GM12864 (cell line): ENCODE data around the gene KIF13A.

Source experiments
- DNase-seq: peaks from one replicate; pipeline ENCODE4 v3.0.0-alpha.2; 2011; ENCODE audit warnings: low read depth
- H3K4me3 ChIP-seq: 2 replicates; pipeline ENCODE4 v1.5.1; 2011; ENCODE audit warnings: mild to moderate bottlenecking, low read depth, low read length, control low read depth
- CTCF ChIP-seq: IDR thresholded peaks from 2 replicates; pipeline ENCODE4 v1.5.1; 2011; ENCODE audit warnings: low read depth, mild to moderate bottlenecking, moderate library complexity, low read length, control low read depth, inconsistent platforms; ENCODE audit errors: missing control alignments

The KIF13A gene

GRCh38 chr6:17965397-17965796 is 22.0 kb downstream of the KIF13A start:
- DNase-seq, result no peak
- no peak for TF ChIP-seq CTCF

GRCh38 chr6:17964633-17965032 is 22.8 kb downstream of the KIF13A start:
- no peak for DNase-seq
- no peak overlapping the region for H3K4me3 ChIP-seq
- no peak for TF ChIP-seq CTCF

More at GRCh38 chr6:17965397-17965796, 22.0 kb downstream of the KIF13A start:
- no peak overlapping the region for H3K4me3 ChIP-seq

- TF ChIP-seq CTCF, result no peak
- H3K4me3 ChIP-seq, result no peak overlapping the region
- no peak for DNase-seq
Measured at GRCh38 chr6:17962436-17963031, 24.9 kb downstream of the KIF13A start.

- DNase-seq, result no peak
- no peak overlapping the region for H3K4me3 ChIP-seq
- TF ChIP-seq CTCF, result no peak
Measured at GRCh38 chr6:17959302-17959701, 28.1 kb downstream of the KIF13A start.

GRCh38 chr6:17957904-17958620 is 29.4 kb downstream of the KIF13A start:
- no peak for TF ChIP-seq CTCF
- no peak overlapping the region for H3K4me3 ChIP-seq
- DNase-seq, result no peak

- no peak overlapping the region for H3K4me3 ChIP-seq
- TF ChIP-seq CTCF, result no peak
- no peak for DNase-seq
Measured at GRCh38 chr6:17957498-17957897, 29.9 kb downstream of the KIF13A start.

- TF ChIP-seq CTCF, result no peak
- no peak for DNase-seq
- no peak overlapping the region for H3K4me3 ChIP-seq
Measured at GRCh38 chr6:17957086-17957485, 30.3 kb downstream of the KIF13A start.
